ENCODE data around the gene STAT5B. TPM values are rescaled to one million over a fixed set of nuclear protein-coding genes. Genes with fewer than 3 reads are reported as not detected.
"Not testable (repeated sequence)": the region's sequence is repeated elsewhere in the genome, so short reads cannot be mapped to it uniquely, and the experiment has no call there.

STAT5B gene
- total RNA-seq, 1 donor from 2014 or later = 46.8 TPM

GRCh38 chr17:42309142-42309541, 33.0 kb upstream of the STAT5B start:
- Mint-ChIP-seq H3K27me3 (peaks cover 24% of the 10 kb centered on the region), H3K4me3 (ENCODE audit: low read depth) (no peak overlapping the region), H3K4me1 (ENCODE audit: low read depth) (peaks cover 13% of the 10 kb centered on the region), H3K36me3 (ENCODE audit: insufficient read depth) (peaks cover 2% of the 10 kb centered on the region), H3K9me3 (ENCODE audit: low read depth) (no peaks in the 10 kb centered on the region), H3K27ac (no peak overlapping the region)
- TF ChIP-seq, protein P1, sequence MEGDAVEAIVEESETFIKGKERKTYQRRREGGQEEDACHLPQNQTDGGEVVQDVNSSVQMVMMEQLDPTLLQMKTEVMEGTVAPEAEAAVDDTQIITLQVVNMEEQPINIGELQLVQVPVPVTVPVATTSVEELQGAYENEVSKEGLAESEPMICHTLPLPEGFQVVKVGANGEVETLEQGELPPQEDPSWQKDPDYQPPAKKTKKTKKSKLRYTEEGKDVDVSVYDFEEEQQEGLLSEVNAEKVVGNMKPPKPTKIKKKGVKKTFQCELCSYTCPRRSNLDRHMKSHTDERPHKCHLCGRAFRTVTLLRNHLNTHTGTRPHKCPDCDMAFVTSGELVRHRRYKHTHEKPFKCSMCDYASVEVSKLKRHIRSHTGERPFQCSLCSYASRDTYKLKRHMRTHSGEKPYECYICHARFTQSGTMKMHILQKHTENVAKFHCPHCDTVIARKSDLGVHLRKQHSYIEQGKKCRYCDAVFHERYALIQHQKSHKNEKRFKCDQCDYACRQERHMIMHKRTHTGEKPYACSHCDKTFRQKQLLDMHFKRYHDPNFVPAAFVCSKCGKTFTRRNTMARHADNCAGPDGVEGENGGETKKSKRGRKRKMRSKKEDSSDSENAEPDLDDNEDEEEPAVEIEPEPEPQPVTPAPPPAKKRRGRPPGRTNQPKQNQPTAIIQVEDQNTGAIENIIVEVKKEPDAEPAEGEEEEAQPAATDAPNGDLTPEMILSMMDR (IDR thresholded peaks at IDR 0.05; ENCODE audit: unreplicated experiment) = no peak
- no peak for DNase-seq (ENCODE audit: low spot score, unreplicated experiment)

DNA sequence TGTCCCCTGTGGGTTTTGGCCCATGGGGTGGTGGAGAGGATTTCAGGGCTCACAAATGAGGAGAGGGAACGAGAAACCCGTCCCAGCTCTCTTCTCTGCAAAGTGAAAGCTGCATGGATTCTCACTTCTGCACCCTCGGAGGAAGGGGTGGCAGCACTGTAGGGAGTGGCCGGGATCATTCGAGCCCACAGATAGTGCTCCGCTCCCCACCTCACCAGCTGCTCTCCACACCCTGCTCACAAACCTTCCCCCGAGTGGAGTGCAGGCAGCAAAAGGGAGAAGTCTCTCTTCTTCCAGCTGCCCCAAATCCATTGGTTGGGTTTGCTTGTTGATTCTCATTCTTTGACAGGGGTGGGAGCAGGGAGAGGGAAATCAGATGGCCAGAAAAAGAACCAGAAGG, 32.3 kb upstream of the STAT5B start:
- no peaks in the 10 kb centered on the region for H3K9me3 Mint-ChIP-seq (ENCODE audit: low read depth)
- H3K27ac Mint-ChIP-seq = no peak overlapping the region
- DNase-seq (ENCODE audit: low spot score, unreplicated experiment) = no peak
- H3K4me3 Mint-ChIP-seq (ENCODE audit: low read depth) = no peak overlapping the region
- peaks cover 8% of the 10 kb centered on the region for H3K4me1 Mint-ChIP-seq (ENCODE audit: low read depth)
- H3K36me3 Mint-ChIP-seq (ENCODE audit: insufficient read depth) = peaks cover 1% of the 10 kb centered on the region
- TF ChIP-seq, protein P1 (IDR thresholded peaks at IDR 0.05; ENCODE audit: unreplicated experiment) = no peak
- peaks cover 28% of the 10 kb centered on the region for H3K27me3 Mint-ChIP-seq

DNA sequence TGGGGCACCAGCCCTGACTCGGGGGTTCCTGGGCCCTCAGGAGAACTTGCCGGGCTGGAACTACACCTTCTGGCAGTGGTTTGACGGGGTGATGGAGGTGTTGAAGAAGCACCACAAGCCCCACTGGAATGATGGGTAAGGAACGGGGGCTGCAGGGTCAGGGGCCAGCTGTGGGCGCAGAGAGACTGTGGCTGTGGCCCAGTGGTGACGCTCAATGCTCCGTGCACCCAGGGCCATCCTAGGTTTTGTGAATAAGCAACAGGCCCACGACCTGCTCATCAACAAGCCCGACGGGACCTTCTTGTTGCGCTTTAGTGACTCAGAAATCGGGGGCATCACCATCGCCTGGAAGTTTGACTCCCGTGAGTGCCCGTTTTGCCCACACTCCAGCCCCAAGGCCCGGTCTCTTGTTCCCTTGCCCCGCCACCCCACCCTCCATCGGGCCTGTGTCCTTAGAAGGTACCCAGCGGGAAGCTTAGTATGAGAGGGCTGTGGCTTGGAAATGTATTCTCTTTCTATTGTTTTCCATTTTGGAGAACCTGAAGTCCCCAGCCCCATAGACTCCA, 31.3 kb upstream of the STAT5B start:
- Mint-ChIP-seq H3K9me3 (ENCODE audit: low read depth) (no peaks in the 10 kb centered on the region), H3K4me1 (ENCODE audit: low read depth) (peaks cover 7% of the 10 kb centered on the region), H3K4me3 (ENCODE audit: low read depth) (no peak overlapping the region), H3K27me3 (peaks cover 32% of the 10 kb centered on the region), H3K27ac (no peak overlapping the region), H3K36me3 (ENCODE audit: insufficient read depth) (peaks cover 1% of the 10 kb centered on the region)
- DNase-seq (ENCODE audit: low spot score, unreplicated experiment) = no peak
- TF ChIP-seq, protein P1 (IDR thresholded peaks at IDR 0.05; ENCODE audit: unreplicated experiment) = no peak

DNA sequence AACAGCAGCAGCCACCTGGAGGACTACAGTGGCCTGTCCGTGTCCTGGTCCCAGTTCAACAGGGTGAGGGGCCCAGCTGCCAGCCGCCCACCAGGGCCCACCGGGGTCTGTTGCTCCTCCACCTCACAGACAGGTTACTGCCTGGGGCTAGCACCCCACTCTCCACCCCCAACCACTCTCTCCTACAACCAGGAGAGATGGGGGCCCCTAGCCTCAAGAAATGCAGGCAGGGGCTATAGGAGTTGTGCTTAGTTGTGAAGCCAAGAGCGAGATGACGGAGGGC, 30.1 kb upstream of the STAT5B start:
- no peak overlapping the region for H3K4me3 Mint-ChIP-seq (ENCODE audit: low read depth)
- peaks cover 1% of the 10 kb centered on the region for H3K36me3 Mint-ChIP-seq (ENCODE audit: insufficient read depth)
- no peak overlapping the region for H3K27ac Mint-ChIP-seq
- H3K4me1 Mint-ChIP-seq (ENCODE audit: low read depth) = peaks cover 2% of the 10 kb centered on the region
- no peak for DNase-seq (ENCODE audit: low spot score, unreplicated experiment)
- no peaks in the 10 kb centered on the region for H3K9me3 Mint-ChIP-seq (ENCODE audit: low read depth)
- peaks cover 40% of the 10 kb centered on the region for H3K27me3 Mint-ChIP-seq
- TF ChIP-seq, protein P1 (IDR thresholded peaks at IDR 0.05; ENCODE audit: unreplicated experiment) = no peak

GRCh38 chr17:42305543-42306384, 29.6 kb upstream of the STAT5B start:
- DNase-seq (ENCODE audit: low spot score, unreplicated experiment) = no peak
- Mint-ChIP-seq H3K4me3 (ENCODE audit: low read depth) (no peak overlapping the region), H3K36me3 (ENCODE audit: insufficient read depth) (no peaks in the 10 kb centered on the region), H3K4me1 (ENCODE audit: low read depth) (peaks cover 1% of the 10 kb centered on the region), H3K27me3 (peaks cover 38% of the 10 kb centered on the region), H3K9me3 (ENCODE audit: low read depth) (no peaks in the 10 kb centered on the region), H3K27ac (no peak overlapping the region)
- TF ChIP-seq, protein P1 (IDR thresholded peaks at IDR 0.05; ENCODE audit: unreplicated experiment) = no peak

GRCh38 chr17:42305031-42305330, 28.8 kb upstream of the STAT5B start:
- not testable (repeated sequence) for H3K4me3 Mint-ChIP-seq (ENCODE audit: low read depth)

More at GRCh38 chr17:42305031-42305330, 28.8 kb upstream of the STAT5B start:
- H3K9me3 Mint-ChIP-seq (ENCODE audit: low read depth); H3K36me3 Mint-ChIP-seq (ENCODE audit: insufficient read depth); DNase-seq (ENCODE audit: low spot score, unreplicated experiment); H3K4me1 Mint-ChIP-seq (ENCODE audit: low read depth); H3K27ac Mint-ChIP-seq: not testable (repeated sequence)
- H3K27me3 Mint-ChIP-seq = peaks cover 34% of the 10 kb centered on the region

All from progenitor cell of endocrine pancreas (in vitro differentiated cells).